ENCODE results near the gene ECM2.

DNA sequence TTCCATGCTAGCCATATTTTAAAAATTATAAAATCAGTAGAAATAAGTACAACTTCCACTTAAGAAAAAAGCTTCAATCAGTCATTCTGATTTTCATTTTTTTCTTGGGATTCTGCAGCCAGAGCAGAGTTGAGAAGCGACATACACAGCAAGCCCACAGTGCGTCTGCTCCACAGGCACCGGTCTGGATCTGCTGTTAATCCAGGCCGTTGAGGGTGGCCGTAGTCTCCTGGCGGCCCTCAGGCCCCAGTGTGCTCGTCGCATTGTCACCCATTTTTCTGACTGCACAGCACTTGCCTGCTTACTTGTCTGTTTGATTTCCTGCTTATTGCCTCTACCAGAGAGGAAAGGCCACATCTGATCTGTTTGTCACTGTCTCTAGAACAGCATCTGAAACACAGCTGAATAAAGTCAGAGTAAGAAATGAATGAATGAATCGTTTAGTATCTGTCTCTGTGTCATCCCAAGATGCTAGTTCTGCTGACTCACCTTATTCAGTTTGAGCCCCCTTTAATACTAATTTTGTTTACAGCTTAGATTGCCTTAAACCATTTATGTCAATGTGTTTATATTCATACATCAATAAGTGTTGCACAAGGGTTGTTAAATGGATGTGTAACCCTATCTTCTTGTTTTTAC is 41.9 kb downstream of the ECM2 start:
- no peak for TF ChIP-seq POLR2AphosphoS5 (IDR thresholded peaks at IDR 0.05)
- TF ChIP-seq, protein P1, sequence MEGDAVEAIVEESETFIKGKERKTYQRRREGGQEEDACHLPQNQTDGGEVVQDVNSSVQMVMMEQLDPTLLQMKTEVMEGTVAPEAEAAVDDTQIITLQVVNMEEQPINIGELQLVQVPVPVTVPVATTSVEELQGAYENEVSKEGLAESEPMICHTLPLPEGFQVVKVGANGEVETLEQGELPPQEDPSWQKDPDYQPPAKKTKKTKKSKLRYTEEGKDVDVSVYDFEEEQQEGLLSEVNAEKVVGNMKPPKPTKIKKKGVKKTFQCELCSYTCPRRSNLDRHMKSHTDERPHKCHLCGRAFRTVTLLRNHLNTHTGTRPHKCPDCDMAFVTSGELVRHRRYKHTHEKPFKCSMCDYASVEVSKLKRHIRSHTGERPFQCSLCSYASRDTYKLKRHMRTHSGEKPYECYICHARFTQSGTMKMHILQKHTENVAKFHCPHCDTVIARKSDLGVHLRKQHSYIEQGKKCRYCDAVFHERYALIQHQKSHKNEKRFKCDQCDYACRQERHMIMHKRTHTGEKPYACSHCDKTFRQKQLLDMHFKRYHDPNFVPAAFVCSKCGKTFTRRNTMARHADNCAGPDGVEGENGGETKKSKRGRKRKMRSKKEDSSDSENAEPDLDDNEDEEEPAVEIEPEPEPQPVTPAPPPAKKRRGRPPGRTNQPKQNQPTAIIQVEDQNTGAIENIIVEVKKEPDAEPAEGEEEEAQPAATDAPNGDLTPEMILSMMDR (IDR thresholded peaks at IDR 0.05) = no peak
